ENCODE measurements around the gene PCNT.

Gene PCNT

DNA sequence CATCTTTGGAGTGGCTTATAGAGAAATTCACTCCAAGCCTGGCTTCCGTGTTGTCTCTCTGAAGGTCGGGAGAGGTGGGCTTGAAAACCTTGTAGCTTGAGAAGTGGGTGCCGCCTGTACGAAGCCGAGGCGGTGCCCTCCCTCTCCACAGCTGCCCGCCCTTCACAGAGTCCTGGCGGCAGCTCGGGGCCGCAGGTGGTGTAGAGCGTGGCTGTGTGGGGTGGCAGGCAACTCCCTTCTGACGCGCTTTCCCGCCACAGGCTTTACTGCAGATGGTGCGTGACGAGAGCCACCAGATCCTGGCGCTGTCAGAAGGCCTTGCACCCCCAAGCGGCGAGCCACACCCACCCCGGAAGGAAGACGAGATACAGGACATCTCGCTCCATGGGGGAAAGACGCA lies 101.6 kb downstream of the PCNT start:
- ChIA-PET CTCF (no interaction called here), POLR2A (no interaction called here)
- no peaks in the 10 kb centered on the region for H3K9me3 ChIP-seq (ENCODE audit: control insufficient read depth, insufficient read depth, low read depth, low read length)
- TF ChIP-seq KLF9 (tag by site-specific recombination; IDR thresholded peaks at IDR 0.05; ENCODE audit: low read depth) (0 out of 2 replicates have a peak, but pooled peaks have one; percentile 19), ZNF660 (tag by site-specific recombination; IDR thresholded peaks at IDR 0.05) (no peak), ZNF692 (tag by site-specific recombination; IDR thresholded peaks at IDR 0.05) (no peak)
- peaks cover 11 to 83% of the 10 kb centered on the region in 2 experiments; a peak in 2 of 3 replicates for H3K36me3 ChIP-seq (ENCODE audit: control insufficient read depth in 2 of 2, insufficient read depth in 1 of 2, low read length in 2 of 2)
- H3K27ac ChIP-seq (ENCODE audit: extremely low read depth, low read depth, low read length): no peak overlapping the region
- no peak overlapping the region for H3K4me3 ChIP-seq (ENCODE audit: low read depth, low read length)
- no peaks in the 10 kb centered on the region for H3K4me1 ChIP-seq (ENCODE audit: control insufficient read depth, insufficient read depth, low read length)

GRCh38 chr21:46426313-46427046 lies 102.5 kb downstream of the PCNT start:
- Histone ChIP-seq H3K27ac (ENCODE audit: extremely low read depth, low read depth, low read length) (no peak overlapping the region), H3K9me3 (ENCODE audit: control insufficient read depth, insufficient read depth, low read depth, low read length) (no peaks in the 10 kb centered on the region), H3K4me1 (ENCODE audit: control insufficient read depth, insufficient read depth, low read length) (no peaks in the 10 kb centered on the region), H3K36me3 (ENCODE audit: control insufficient read depth in 2 of 2, insufficient read depth in 1 of 2, low read length in 2 of 2) (peaks cover 11 to 83% of the 10 kb centered on the region in 2 experiments; a peak in 2 of 3 replicates), H3K4me3 (ENCODE audit: low read depth, low read length) (no peak overlapping the region)
- ChIA-PET CTCF (interaction anchor here (0.6 kb wide), 1 partner anchor 73 kb away, joined by 3 read pairs; no protein-coding TSS in a partner anchor), POLR2A (no interaction called here)
- TF ChIP-seq ZSCAN16 (tag by site-specific recombination; IDR thresholded peaks at IDR 0.05): no peak
- TF ChIP-seq KLF17 (tag by site-specific recombination; IDR thresholded peaks at IDR 0.05): peak; percentile 50; the same call in 1 of the 2 replicates

DNA sequence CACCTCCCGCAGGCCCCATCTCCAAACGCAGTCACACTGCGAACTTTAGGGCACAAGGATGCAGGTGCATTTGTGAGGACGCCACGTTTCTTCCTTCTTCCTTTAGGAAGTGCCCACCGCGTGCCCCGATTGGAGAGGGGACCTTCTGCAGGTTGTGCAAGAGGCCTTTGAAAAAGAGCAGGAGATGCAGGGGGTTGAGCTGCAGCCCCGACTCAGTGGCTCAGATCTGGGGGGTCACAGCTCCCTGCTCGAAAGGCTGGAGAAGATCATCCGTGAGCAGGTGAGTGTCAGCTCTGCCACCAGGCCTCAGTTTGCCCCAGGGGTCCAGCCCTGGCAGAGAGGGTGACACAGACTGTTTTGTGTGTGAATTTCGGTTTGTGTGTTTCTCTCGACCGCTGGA lies 103.6 kb downstream of the PCNT start:
- ChIA-PET CTCF (no interaction called here), POLR2A (no interaction called here)
- H3K36me3 ChIP-seq (ENCODE audit: control insufficient read depth in 2 of 2, insufficient read depth in 1 of 2, low read length in 2 of 2): peaks cover 13 to 83% of the 10 kb centered on the region in 2 experiments; a peak in 2 of 3 replicates
- no peak overlapping the region for H3K27ac ChIP-seq (ENCODE audit: extremely low read depth, low read depth, low read length)
- no peaks in the 10 kb centered on the region for H3K4me1 ChIP-seq (ENCODE audit: control insufficient read depth, insufficient read depth, low read length)
- no peaks in the 10 kb centered on the region for H3K9me3 ChIP-seq (ENCODE audit: control insufficient read depth, insufficient read depth, low read depth, low read length)
- TF ChIP-seq ZNF585B (tag by site-specific recombination; IDR thresholded peaks at IDR 0.05): no peak
- no peak for TF ChIP-seq ZIC2 (tag by site-specific recombination; IDR thresholded peaks at IDR 0.05)
- TF ChIP-seq, protein P1, sequence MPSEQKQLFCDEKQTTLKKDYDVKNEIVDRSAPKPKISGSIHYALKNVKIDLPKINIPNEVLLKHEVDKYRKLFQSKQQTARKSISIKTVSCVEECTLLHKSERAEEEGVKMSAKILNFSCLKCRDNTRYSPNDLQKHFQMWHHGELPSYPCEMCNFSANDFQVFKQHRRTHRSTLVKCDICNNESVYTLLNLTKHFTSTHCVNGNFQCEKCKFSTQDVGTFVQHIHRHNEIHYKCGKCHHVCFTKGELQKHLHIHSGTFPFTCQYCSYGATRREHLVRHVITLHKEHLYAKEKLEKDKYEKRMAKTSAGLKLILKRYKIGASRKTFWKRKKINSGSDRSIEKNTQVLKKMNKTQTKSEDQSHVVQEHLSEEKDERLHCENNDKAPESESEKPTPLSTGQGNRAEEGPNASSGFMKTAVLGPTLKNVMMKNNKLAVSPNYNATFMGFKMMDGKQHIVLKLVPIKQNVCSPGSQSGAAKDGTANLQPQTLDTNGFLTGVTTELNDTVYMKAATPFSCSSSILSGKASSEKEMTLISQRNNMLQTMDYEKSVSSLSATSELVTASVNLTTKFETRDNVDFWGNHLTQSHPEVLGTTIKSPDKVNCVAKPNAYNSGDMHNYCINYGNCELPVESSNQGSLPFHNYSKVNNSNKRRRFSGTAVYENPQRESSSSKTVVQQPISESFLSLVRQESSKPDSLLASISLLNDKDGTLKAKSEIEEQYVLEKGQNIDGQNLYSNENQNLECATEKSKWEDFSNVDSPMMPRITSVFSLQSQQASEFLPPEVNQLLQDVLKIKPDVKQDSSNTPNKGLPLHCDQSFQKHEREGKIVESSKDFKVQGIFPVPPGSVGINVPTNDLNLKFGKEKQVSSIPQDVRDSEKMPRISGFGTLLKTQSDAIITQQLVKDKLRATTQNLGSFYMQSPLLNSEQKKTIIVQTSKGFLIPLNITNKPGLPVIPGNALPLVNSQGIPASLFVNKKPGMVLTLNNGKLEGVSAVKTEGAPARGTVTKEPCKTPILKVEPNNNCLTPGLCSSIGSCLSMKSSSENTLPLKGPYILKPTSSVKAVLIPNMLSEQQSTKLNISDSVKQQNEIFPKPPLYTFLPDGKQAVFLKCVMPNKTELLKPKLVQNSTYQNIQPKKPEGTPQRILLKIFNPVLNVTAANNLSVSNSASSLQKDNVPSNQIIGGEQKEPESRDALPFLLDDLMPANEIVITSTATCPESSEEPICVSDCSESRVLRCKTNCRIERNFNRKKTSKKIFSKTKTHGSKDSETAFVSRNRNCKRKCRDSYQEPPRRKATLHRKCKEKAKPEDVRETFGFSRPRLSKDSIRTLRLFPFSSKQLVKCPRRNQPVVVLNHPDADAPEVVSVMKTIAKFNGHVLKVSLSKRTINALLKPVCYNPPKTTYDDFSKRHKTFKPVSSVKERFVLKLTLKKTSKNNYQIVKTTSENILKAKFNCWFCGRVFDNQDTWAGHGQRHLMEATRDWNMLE (tag by site-specific recombination; conservative IDR thresholded peaks at IDR 0.05; ENCODE audit: low read depth): no peak
- TF ChIP-seq ZNF133 (tag by site-specific recombination; IDR thresholded peaks at IDR 0.05): no peak
- no peak for TF ChIP-seq ZFHX2 (tag by site-specific recombination; conservative IDR thresholded peaks at IDR 0.05)
- TF ChIP-seq SP7 (tag by site-specific recombination; IDR thresholded peaks at IDR 0.05): no peak
- TF ChIP-seq ZNF530 (tag by site-specific recombination; IDR thresholded peaks at IDR 0.05; ENCODE audit: low read depth): no peak
- TF ChIP-seq ZBTB11 (tag by site-specific recombination; conservative IDR thresholded peaks at IDR 0.05; ENCODE audit: low read depth): no peak
- no peak for TF ChIP-seq MEIS1 (CRISPR knock-in tag; IDR thresholded peaks at IDR 0.05; ENCODE audit: borderline replicate concordance)
- no peak for TF ChIP-seq ZNF202 (tag by site-specific recombination; IDR thresholded peaks at IDR 0.05; ENCODE audit: borderline replicate concordance)
- TF ChIP-seq ZNF426 (tag by site-specific recombination; IDR thresholded peaks at IDR 0.05): no peak
- H3K4me3 ChIP-seq (ENCODE audit: low read depth, low read length): no peak overlapping the region

All from HEK293 (cell line).